ENCODE data around the gene SF3A2. TPM values are rescaled to one million over a fixed set of nuclear protein-coding genes. Genes with fewer than 3 reads are reported as not detected.

SF3A2 gene
- total RNA-seq, 1 experiment from 2014 or later: 27.2 TPM

GRCh38 chr19:2288818-2289713 is 52.4 kb downstream of the SF3A2 start:
- peak overlapping the region; percentile 84; the same call in 1 of the 2 replicates for H2AFZ ChIP-seq (ENCODE audit: low read length)
- DNase-seq: no peak
- H3K9me3 ChIP-seq (ENCODE audit: low read length): no peaks in the 10 kb centered on the region
- peak overlapping the region; percentile 59; the same call in 1 of the 2 replicates for H3K4me3 ChIP-seq (ENCODE audit: low read length)
- H3K79me2 ChIP-seq (ENCODE audit: low read length): no peaks in the 10 kb centered on the region
- peak overlapping the region; percentile 62 for H3K4me2 ChIP-seq (ENCODE audit: low read depth, low read length, poor library complexity, severe bottlenecking)
- no peaks in the 10 kb centered on the region for H4K20me1 ChIP-seq (ENCODE audit: insufficient read depth, low read depth, low read length)
- H3K27ac ChIP-seq (ENCODE audit: low read length): no peak overlapping the region
- H3K9me2 ChIP-seq (replicated peaks; ENCODE audit: insufficient read depth, low read length): no peaks in the 10 kb centered on the region
- no peaks in the 10 kb centered on the region for H3K36me3 ChIP-seq (ENCODE audit: insufficient read depth, low read length)
- peaks cover 13% of the 10 kb centered on the region for H3K4me1 ChIP-seq (ENCODE audit: low read length)
- peak overlapping the region; percentile 54 for H3K9ac ChIP-seq (ENCODE audit: low read length)
- H3K27me3 ChIP-seq (ENCODE audit: low read length): no peaks in the 10 kb centered on the region

GRCh38 chr19:2289714-2290435 is 53.3 kb downstream of the SF3A2 start:
- no peaks in the 10 kb centered on the region for H3K27me3 ChIP-seq (ENCODE audit: low read length)
- no peaks in the 10 kb centered on the region for H4K20me1 ChIP-seq (ENCODE audit: insufficient read depth, low read depth, low read length)
- no peaks in the 10 kb centered on the region for H3K36me3 ChIP-seq (ENCODE audit: insufficient read depth, low read length)
- peaks cover 13% of the 10 kb centered on the region for H3K4me1 ChIP-seq (ENCODE audit: low read length)
- H2AFZ ChIP-seq (ENCODE audit: low read length): peak overlapping the region; percentile 84; the same call in 1 of the 2 replicates
- peak; percentile 85 for DNase-seq
- H3K9me3 ChIP-seq (ENCODE audit: low read length): no peaks in the 10 kb centered on the region
- H3K79me2 ChIP-seq (ENCODE audit: low read length): no peaks in the 10 kb centered on the region
- peak overlapping the region; percentile 59; the same call in 1 of the 2 replicates for H3K4me3 ChIP-seq (ENCODE audit: low read length)
- H3K9ac ChIP-seq (ENCODE audit: low read length): peak overlapping the region; percentile 54
- H3K4me2 ChIP-seq (ENCODE audit: low read depth, low read length, poor library complexity, severe bottlenecking): peak overlapping the region; percentile 62
- no peaks in the 10 kb centered on the region for H3K9me2 ChIP-seq (replicated peaks; ENCODE audit: insufficient read depth, low read length)
- no peak overlapping the region for H3K27ac ChIP-seq (ENCODE audit: low read length)

- Histone ChIP-seq H3K4me3 (ENCODE audit: low read length) (no peak overlapping the region), H3K9ac (ENCODE audit: low read length) (no peak overlapping the region), H4K20me1 (ENCODE audit: insufficient read depth, low read depth, low read length) (no peaks in the 10 kb centered on the region), H3K9me2 (replicated peaks; ENCODE audit: insufficient read depth, low read length) (no peaks in the 10 kb centered on the region), H3K27ac (ENCODE audit: low read length) (no peak overlapping the region), H3K36me3 (ENCODE audit: insufficient read depth, low read length) (no peaks in the 10 kb centered on the region), H3K4me2 (ENCODE audit: low read depth, low read length, poor library complexity, severe bottlenecking) (no peak overlapping the region), H3K9me3 (ENCODE audit: low read length) (no peaks in the 10 kb centered on the region), H3K4me1 (ENCODE audit: low read length) (peaks cover 13% of the 10 kb centered on the region), H3K79me2 (ENCODE audit: low read length) (no peaks in the 10 kb centered on the region), H2AFZ (ENCODE audit: low read length) (no peak overlapping the region), H3K27me3 (ENCODE audit: low read length) (no peaks in the 10 kb centered on the region)
- DNase-seq: no peak
These were observed 54.0 kb downstream of the SF3A2 start for GRCh38 chr19:2290441-2291184.

GRCh38 chr19:2291185-2291751 is 54.6 kb downstream of the SF3A2 start:
- Histone ChIP-seq H3K4me3 (ENCODE audit: low read length) (no peak overlapping the region), H3K4me2 (ENCODE audit: low read depth, low read length, poor library complexity, severe bottlenecking) (no peak overlapping the region), H4K20me1 (ENCODE audit: insufficient read depth, low read depth, low read length) (no peaks in the 10 kb centered on the region), H3K27ac (ENCODE audit: low read length) (no peak overlapping the region), H3K27me3 (ENCODE audit: low read length) (no peaks in the 10 kb centered on the region), H2AFZ (ENCODE audit: low read length) (no peak overlapping the region), H3K9ac (ENCODE audit: low read length) (no peak overlapping the region), H3K9me2 (replicated peaks; ENCODE audit: insufficient read depth, low read length) (no peaks in the 10 kb centered on the region), H3K79me2 (ENCODE audit: low read length) (no peaks in the 10 kb centered on the region), H3K4me1 (ENCODE audit: low read length) (peaks cover 13% of the 10 kb centered on the region), H3K9me3 (ENCODE audit: low read length) (no peaks in the 10 kb centered on the region), H3K36me3 (ENCODE audit: insufficient read depth, low read length) (no peaks in the 10 kb centered on the region)
- no peak for DNase-seq

GRCh38 chr19:2294687-2295335 is 58.2 kb downstream of the SF3A2 start:
- Histone ChIP-seq H3K79me2 (ENCODE audit: low read length) (no peaks in the 10 kb centered on the region), H4K20me1 (ENCODE audit: insufficient read depth, low read depth, low read length) (no peaks in the 10 kb centered on the region), H3K4me1 (ENCODE audit: low read length) (peaks cover 4% of the 10 kb centered on the region), H2AFZ (ENCODE audit: low read length) (no peak overlapping the region), H3K9me3 (ENCODE audit: low read length) (no peaks in the 10 kb centered on the region), H3K9me2 (replicated peaks; ENCODE audit: insufficient read depth, low read length) (no peaks in the 10 kb centered on the region), H3K36me3 (ENCODE audit: insufficient read depth, low read length) (no peaks in the 10 kb centered on the region), H3K4me3 (ENCODE audit: low read length) (no peak overlapping the region), H3K27me3 (ENCODE audit: low read length) (no peaks in the 10 kb centered on the region), H3K4me2 (ENCODE audit: low read depth, low read length, poor library complexity, severe bottlenecking) (no peak overlapping the region), H3K9ac (ENCODE audit: low read length) (no peak overlapping the region), H3K27ac (ENCODE audit: low read length) (no peak overlapping the region)
- DNase-seq: no peak

- Histone ChIP-seq H3K9me3 (ENCODE audit: low read length) (no peaks in the 10 kb centered on the region), H3K4me2 (ENCODE audit: low read depth, low read length, poor library complexity, severe bottlenecking) (no peak overlapping the region), H3K79me2 (ENCODE audit: low read length) (no peaks in the 10 kb centered on the region), H3K36me3 (ENCODE audit: insufficient read depth, low read length) (no peaks in the 10 kb centered on the region), H3K9ac (ENCODE audit: low read length) (no peak overlapping the region), H4K20me1 (ENCODE audit: insufficient read depth, low read depth, low read length) (no peaks in the 10 kb centered on the region), H3K27ac (ENCODE audit: low read length) (no peak overlapping the region), H3K9me2 (replicated peaks; ENCODE audit: insufficient read depth, low read length) (no peaks in the 10 kb centered on the region), H3K4me3 (ENCODE audit: low read length) (no peak overlapping the region), H2AFZ (ENCODE audit: low read length) (no peak overlapping the region), H3K4me1 (ENCODE audit: low read length) (no peaks in the 10 kb centered on the region), H3K27me3 (ENCODE audit: low read length) (no peaks in the 10 kb centered on the region)
- no peak for DNase-seq
These were observed 59.5 kb downstream of the SF3A2 start for GRCh38 chr19:2296141-2296540.

All from Karpas-422 (cell line).